Ishikawa (cell line): Measurements from ENCODE around the gene HRC.

ENCODE experiments used
- CEBPB ChIP-seq: IDR thresholded peaks from 2 replicates; pipeline ENCODE4 v1.6.1; 2012
- CREB1 ChIP-seq: IDR thresholded peaks from 2 replicates; pipeline ENCODE4 v1.6.1; 2012; ENCODE audit warnings: low read depth
- EGR1 ChIP-seq: IDR thresholded peaks from 2 replicates; pipeline ENCODE4 v1.6.1; 2012
- EP300 ChIP-seq: IDR thresholded peaks from 2 replicates; pipeline ENCODE4 v1.6.1; 2012; ENCODE audit warnings: borderline replicate concordance
- FOXM1 ChIP-seq: IDR thresholded peaks from 2 replicates; pipeline ENCODE4 v1.6.1; 2012; ENCODE audit warnings: low read depth, borderline replicate concordance
- NFIC ChIP-seq: IDR thresholded peaks from 2 replicates; pipeline ENCODE4 v1.6.1; 2012
- TAF1 ChIP-seq: IDR thresholded peaks from 2 replicates; pipeline ENCODE4 v1.6.1; 2012; ENCODE audit warnings: low read depth, mild to moderate bottlenecking
- TCF12 ChIP-seq: IDR thresholded peaks from 2 replicates; pipeline ENCODE4 v1.6.1; 2012; ENCODE audit warnings: low read depth
- TEAD4 ChIP-seq: IDR thresholded peaks from 2 replicates; pipeline ENCODE4 v1.6.1; 2012
- YY1 ChIP-seq: IDR thresholded peaks from 2 replicates; pipeline ENCODE4 v1.6.1; 2012; ENCODE audit warnings: low read depth
- ZBTB7A ChIP-seq: IDR thresholded peaks from 2 replicates; pipeline ENCODE4 v1.6.1; 2012; ENCODE audit warnings: low read depth
- TF ChIP-seq, protein P1 (sequence below): IDR thresholded peaks from 2 replicates; pipeline ENCODE4 v1.6.1; 2012; ENCODE audit warnings: low read depth, mild to moderate bottlenecking
- TF ChIP-seq, protein P2 (sequence below): IDR thresholded peaks from 2 replicates; pipeline ENCODE4 v1.6.1; 2012
- TF ChIP-seq, protein P3 (sequence below): IDR thresholded peaks from 2 replicates; pipeline ENCODE4 v1.6.1; 2012

Gene HRC

DNA sequence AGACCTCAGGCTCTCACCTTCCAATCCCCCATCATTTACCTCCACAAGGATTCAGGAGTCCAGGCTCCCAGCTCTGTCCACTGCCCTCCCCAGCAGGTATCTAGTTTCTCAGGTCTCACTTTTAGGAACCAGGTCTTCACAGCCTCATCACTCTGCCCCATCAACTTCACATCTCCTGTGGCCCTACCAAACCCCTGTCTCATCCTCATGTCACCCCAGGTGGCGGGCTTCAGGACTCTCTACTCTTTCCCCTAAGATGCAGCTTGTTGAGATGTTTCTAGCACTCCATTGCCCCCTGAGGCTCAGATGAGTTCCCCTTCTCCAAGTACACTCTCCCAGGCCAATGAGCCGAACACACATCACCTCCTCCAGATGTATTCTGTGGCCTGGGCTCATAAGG lies 34.3 kb downstream of the HRC start:
- no peak for TF ChIP-seq CEBPB
- TF ChIP-seq, protein P1, sequence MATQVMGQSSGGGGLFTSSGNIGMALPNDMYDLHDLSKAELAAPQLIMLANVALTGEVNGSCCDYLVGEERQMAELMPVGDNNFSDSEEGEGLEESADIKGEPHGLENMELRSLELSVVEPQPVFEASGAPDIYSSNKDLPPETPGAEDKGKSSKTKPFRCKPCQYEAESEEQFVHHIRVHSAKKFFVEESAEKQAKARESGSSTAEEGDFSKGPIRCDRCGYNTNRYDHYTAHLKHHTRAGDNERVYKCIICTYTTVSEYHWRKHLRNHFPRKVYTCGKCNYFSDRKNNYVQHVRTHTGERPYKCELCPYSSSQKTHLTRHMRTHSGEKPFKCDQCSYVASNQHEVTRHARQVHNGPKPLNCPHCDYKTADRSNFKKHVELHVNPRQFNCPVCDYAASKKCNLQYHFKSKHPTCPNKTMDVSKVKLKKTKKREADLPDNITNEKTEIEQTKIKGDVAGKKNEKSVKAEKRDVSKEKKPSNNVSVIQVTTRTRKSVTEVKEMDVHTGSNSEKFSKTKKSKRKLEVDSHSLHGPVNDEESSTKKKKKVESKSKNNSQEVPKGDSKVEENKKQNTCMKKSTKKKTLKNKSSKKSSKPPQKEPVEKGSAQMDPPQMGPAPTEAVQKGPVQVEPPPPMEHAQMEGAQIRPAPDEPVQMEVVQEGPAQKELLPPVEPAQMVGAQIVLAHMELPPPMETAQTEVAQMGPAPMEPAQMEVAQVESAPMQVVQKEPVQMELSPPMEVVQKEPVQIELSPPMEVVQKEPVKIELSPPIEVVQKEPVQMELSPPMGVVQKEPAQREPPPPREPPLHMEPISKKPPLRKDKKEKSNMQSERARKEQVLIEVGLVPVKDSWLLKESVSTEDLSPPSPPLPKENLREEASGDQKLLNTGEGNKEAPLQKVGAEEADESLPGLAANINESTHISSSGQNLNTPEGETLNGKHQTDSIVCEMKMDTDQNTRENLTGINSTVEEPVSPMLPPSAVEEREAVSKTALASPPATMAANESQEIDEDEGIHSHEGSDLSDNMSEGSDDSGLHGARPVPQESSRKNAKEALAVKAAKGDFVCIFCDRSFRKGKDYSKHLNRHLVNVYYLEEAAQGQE, result no peak
- no peak for TF ChIP-seq EP300
- no peak for TF ChIP-seq EGR1
- TF ChIP-seq TAF1, result no peak
- no peak for TF ChIP-seq YY1
- no peak for TF ChIP-seq FOXM1
- no peak for TF ChIP-seq TEAD4
- TF ChIP-seq, protein P2, sequence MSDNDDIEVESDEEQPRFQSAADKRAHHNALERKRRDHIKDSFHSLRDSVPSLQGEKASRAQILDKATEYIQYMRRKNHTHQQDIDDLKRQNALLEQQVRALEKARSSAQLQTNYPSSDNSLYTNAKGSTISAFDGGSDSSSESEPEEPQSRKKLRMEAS, result no peak
- no peak for TF ChIP-seq NFIC
- no peak for TF ChIP-seq TCF12

DNA sequence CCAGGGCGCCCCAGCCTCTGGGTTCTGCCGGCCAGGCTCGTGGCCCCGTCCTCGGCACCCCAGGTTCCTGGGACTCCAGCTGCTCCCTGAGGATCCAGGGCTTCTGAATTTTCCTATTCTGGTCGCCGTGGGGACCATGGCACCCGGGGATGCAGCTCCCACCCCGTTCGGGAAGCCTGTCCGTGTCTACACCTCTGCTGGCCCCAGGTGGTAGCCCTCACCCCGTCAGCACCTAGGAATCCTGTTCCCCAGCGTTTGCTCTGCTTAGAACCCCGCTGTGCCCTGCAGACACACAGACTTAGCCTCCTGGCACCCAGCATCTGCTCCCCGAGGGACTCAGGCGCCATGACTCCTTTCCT lies 34.9 kb downstream of the HRC start:
- no peak for TF ChIP-seq EP300
- no peak for TF ChIP-seq TAF1
- TF ChIP-seq EGR1, result no peak

DNA sequence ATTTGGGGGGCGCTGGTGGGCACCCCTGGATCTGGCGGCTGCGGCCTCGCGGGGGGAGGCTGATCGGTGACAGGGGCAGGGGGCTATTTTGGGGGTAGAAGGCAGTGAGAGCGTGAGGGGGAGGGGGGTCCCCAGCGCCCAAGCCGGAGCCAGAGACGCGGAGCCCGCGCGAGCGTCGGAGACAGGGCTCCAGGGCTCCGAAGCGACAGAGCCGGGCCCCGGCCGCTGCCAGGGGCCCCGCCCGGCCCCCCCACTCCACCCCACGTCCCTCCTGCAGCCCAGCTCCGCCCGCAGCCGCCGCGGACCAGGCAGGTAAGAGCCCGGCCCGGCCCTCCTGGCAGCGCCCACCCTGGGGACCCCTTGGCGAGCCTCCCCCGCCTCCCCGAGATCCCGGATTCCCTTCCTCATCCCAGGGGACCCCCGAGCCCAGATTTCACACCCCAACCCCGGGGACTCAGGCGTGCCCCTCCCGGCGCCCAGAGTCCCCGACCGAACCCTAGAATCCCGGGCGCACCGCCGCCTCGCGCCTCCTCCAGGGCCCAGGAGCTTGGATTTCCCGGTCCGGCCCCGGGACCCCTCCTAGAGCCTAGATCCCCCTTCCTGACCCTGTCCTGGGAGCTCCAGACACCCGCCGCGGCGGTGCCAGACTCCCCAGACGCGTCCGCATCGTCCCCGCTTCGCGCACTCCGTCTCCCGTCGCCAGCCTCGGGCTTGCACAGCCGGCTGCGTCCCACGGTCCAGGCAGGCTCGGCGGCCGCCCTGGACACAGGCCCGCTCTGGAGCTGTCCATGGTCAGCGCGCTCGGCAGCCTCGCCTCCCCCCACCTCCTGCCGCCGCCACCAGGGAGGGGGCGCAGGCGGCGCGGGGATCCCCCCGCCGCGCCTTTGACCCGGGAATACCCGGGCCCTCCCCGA lies 35.5 kb downstream of the HRC start, which contains the start of gene PPFIA3:
Gene PPFIA3 (plus strand): TSS at position 134 of the 914 bp plus-strand sequence. CDS start 8,330 bp downstream, outside the sequence.
- peak; percentile 64; the same call in 1 of the 2 replicates for TF ChIP-seq ZBTB7A
- TF ChIP-seq TCF12, result peak; percentile 52; the same call in 1 of the 2 replicates
- TF ChIP-seq, protein P2, result peak; percentile 90
- TF ChIP-seq CREB1, result no peak
- TF ChIP-seq, protein P3, sequence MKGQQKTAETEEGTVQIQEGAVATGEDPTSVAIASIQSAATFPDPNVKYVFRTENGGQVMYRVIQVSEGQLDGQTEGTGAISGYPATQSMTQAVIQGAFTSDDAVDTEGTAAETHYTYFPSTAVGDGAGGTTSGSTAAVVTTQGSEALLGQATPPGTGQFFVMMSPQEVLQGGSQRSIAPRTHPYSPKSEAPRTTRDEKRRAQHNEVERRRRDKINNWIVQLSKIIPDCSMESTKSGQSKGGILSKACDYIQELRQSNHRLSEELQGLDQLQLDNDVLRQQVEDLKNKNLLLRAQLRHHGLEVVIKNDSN, result peak; percentile 39; the same call in 1 of the 2 replicates
- TF ChIP-seq YY1, result peak; percentile 58; the same call in 1 of the 2 replicates
- peak; percentile 87 for TF ChIP-seq NFIC
- TF ChIP-seq, protein P1, result peak; percentile 97
- no peak for TF ChIP-seq FOXM1
- peak; percentile 36; the same call in 1 of the 2 replicates for TF ChIP-seq TEAD4
- TF ChIP-seq EGR1, result no peak

DNA sequence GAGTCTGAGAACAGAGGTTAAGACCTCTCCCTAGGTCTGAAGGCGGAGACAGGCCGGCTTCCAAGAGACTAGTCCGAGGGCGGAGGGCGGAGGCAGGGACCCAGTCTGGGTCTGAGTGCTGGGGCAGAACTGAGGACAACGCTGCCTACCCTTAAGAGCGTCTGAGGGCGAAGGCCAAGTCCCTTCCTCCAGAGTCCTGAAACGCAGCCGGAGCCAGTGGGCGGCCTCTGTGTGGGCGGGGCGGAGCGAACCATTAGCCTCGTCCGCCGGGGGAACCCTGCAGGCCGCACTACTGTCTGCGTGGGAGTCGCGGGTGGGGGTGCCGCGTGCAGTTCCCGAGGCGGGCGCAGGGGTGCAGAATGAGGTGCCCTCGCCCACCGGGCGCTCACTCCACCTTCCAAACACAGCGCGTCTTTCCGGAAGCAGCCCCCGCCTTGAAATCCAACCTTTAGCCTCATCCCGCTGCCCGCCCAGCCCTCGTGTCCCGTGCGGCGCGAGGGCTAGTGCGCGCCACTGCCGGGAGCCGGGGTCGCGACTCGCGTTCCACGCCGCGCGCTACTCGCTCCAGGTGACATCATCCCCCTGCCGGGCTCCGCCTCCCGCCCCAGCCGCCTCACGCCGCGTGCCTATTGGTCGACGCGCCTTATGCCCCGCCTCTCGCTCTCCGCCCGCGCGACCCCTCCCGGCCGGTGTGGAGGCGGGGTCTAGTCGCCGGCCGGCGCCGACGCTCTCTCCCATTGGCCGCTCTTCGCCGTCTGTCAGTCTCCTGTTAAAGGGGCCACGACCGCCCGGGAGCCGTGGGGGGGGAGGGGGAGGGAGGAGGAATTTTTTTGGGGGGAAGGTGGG lies 36.4 kb downstream of the HRC start, which contains the start of gene C19orf73:
Gene C19orf73 (minus strand): TSS at position 579 of the 846 bp plus-strand sequence. CDS start 121 bp downstream, at position 458.
- TF ChIP-seq ZBTB7A, result 0 out of 2 replicates have a peak, but pooled peaks have one; percentile 21
- TF ChIP-seq TEAD4, result peak; percentile 37
- peak; percentile 11; the same call in 1 of the 2 replicates for TF ChIP-seq EP300
- no peak for TF ChIP-seq TAF1
- TF ChIP-seq, protein P1, result 0 out of 2 replicates have a peak, but pooled peaks have one; percentile 9
- TF ChIP-seq, protein P3, result no peak; the same call in 1 of the 2 replicates
- no peak for TF ChIP-seq CEBPB
- TF ChIP-seq EGR1, result peak; percentile 93
- TF ChIP-seq, protein P2, result peak; percentile 99
